SK-N-SH treated with all-trans-retinoic acid at 6 μM for 48 hours (cell line): Measurements from ENCODE around the gene YARS2.
"Not testable (repeated sequence)": the region's sequence is repeated elsewhere in the genome, so short reads cannot be mapped to it uniquely, and the experiment has no call there.

Experiments used
- ATAC-seq: fragments of 200-7000 bp; cut with Tn5 transposase; 3 replicates; pipeline ENCODE4 v1.9.1; 2020; ENCODE audit warnings: mild to moderate bottlenecking, moderate library complexity
- ARNTL ChIP-seq: fragments of 450-650 bp; formaldehyde crosslinking; IDR thresholded peaks from 2 replicates; pipeline ENCODE4 v1.5.0; 2020; ENCODE audit warnings: low read depth, mild to moderate bottlenecking, moderate library complexity, borderline replicate concordance
- BACH2 ChIP-seq: fragments of 250-450 bp; sonication (Bioruptor Pico); IDR thresholded peaks from 2 replicates; pipeline ENCODE4 v1.9.0; 2021; ENCODE audit warnings: mild to moderate bottlenecking, borderline replicate concordance
- CREB5 ChIP-seq: fragments of 250-450 bp; sonication (Bioruptor Pico); IDR thresholded peaks from 2 replicates; pipeline ENCODE4 v1.5.1; 2020; ENCODE audit warnings: low read depth, mild to moderate bottlenecking, moderate library complexity
- CSDC2 ChIP-seq: fragments of 250-450 bp; sonication (Bioruptor Pico); IDR thresholded peaks from 2 replicates; pipeline ENCODE4 v1.5.0; 2020; ENCODE audit warnings: mild to moderate bottlenecking, moderate library complexity
- CSRNP3 ChIP-seq: fragments of 250-450 bp; sonication (Bioruptor Pico); IDR thresholded peaks from 2 replicates; pipeline ENCODE4 v1.5.1; 2021; ENCODE audit warnings: mild to moderate bottlenecking, moderate library complexity
- GLIS3 ChIP-seq: fragments of 250-450 bp; sonication (Bioruptor Pico); IDR thresholded peaks from 2 replicates; pipeline ENCODE4 v1.5.0; 2020; ENCODE audit warnings: mild to moderate bottlenecking, moderate library complexity
- OSR1 ChIP-seq: fragments of 250-450 bp; sonication (Bioruptor Pico); IDR thresholded peaks from 2 replicates; pipeline ENCODE4 v1.8.0; 2022; ENCODE audit warnings: moderate library complexity, mild to moderate bottlenecking, inconsistent platforms
- PATZ1 ChIP-seq: fragments of 250-450 bp; sonication (Bioruptor Pico); IDR thresholded peaks from 2 replicates; pipeline ENCODE4 v1.8.0; 2020; ENCODE audit warnings: mild to moderate bottlenecking, moderate library complexity, borderline replicate concordance
- POU6F1 ChIP-seq: fragments of 250-450 bp; sonication (Bioruptor Pico); IDR thresholded peaks from 2 replicates; pipeline ENCODE4 v1.8.0; 2021; ENCODE audit warnings: low read depth, mild to moderate bottlenecking, moderate library complexity, borderline replicate concordance
- PPARA ChIP-seq: fragments of 250-450 bp; sonication (Bioruptor Pico); IDR thresholded peaks from 2 replicates; pipeline ENCODE4 v1.5.0; 2020; ENCODE audit warnings: mild to moderate bottlenecking, borderline replicate concordance
- RARB ChIP-seq: fragments of 250-450 bp; sonication (Bioruptor Pico); IDR thresholded peaks from 2 replicates; pipeline ENCODE4 v1.8.0; 2021; ENCODE audit warnings: mild to moderate bottlenecking, moderate library complexity
- SNAI2 ChIP-seq: fragments of 250-450 bp; sonication (Bioruptor Pico); IDR thresholded peaks from 2 replicates; pipeline ENCODE4 v1.5.0; 2020; ENCODE audit warnings: mild to moderate bottlenecking, moderate library complexity
- TCF4 ChIP-seq: fragments of 250-450 bp; sonication (Bioruptor Pico); IDR thresholded peaks from 2 replicates; pipeline ENCODE4 v1.8.0; 2021; ENCODE audit warnings: mild to moderate bottlenecking, moderate library complexity, borderline replicate concordance
- TOX ChIP-seq: fragments of 250-450 bp; sonication (Bioruptor Pico); IDR thresholded peaks from 2 replicates; pipeline ENCODE4 v1.8.0; 2021; ENCODE audit warnings: mild to moderate bottlenecking, moderate library complexity, borderline replicate concordance
- TSHZ2 ChIP-seq: fragments of 250-450 bp; sonication (Bioruptor Pico); IDR thresholded peaks from 2 replicates; pipeline ENCODE4 v1.5.0; 2020; ENCODE audit warnings: mild to moderate bottlenecking, moderate library complexity
- ZC3H10 ChIP-seq: fragments of 250-450 bp; sonication (Bioruptor Pico); IDR thresholded peaks from 2 replicates; pipeline ENCODE4 v1.5.1; 2021; ENCODE audit warnings: mild to moderate bottlenecking, moderate library complexity
- ZFP30 ChIP-seq: fragments of 450-650 bp; formaldehyde crosslinking; IDR thresholded peaks from 2 replicates; pipeline ENCODE4 v1.5.0; 2022; ENCODE audit warnings: mild to moderate bottlenecking, moderate library complexity
- ZNF565 ChIP-seq: fragments of 450-650 bp; formaldehyde crosslinking; conservative IDR thresholded peaks from 2 replicates; pipeline ENCODE4 v1.5.0; 2020; ENCODE audit warnings: low read depth, mild to moderate bottlenecking, moderate library complexity
- ZNF70 ChIP-seq: fragments of 450-650 bp; formaldehyde crosslinking; IDR thresholded peaks from 2 replicates; pipeline ENCODE4 v1.5.0; 2020; ENCODE audit warnings: mild to moderate bottlenecking, moderate library complexity
- ZNF8 ChIP-seq: fragments of 450-650 bp; formaldehyde crosslinking; IDR thresholded peaks from 2 replicates; pipeline ENCODE4 v1.5.0; 2020; ENCODE audit warnings: mild to moderate bottlenecking, moderate library complexity

The YARS2 gene

GRCh38 chr12:32726286-32726685 is 29.4 kb downstream of the YARS2 start:
- no peak for TF ChIP-seq ZNF70 (CRISPR knock-in tag)
- TF ChIP-seq ZNF8 (CRISPR knock-in tag): no peak
- TF ChIP-seq TCF4 (CRISPR knock-in tag): no peak
- TF ChIP-seq ZFP30 (CRISPR knock-in tag): no peak
- ATAC-seq: no peak

- ATAC-seq: not testable (repeated sequence)
These were observed 30.4 kb downstream of the YARS2 start for GRCh38 chr12:32725308-32725707.

- ATAC-seq: no peak
- no peak for TF ChIP-seq TSHZ2 (CRISPR knock-in tag)
- no peak for TF ChIP-seq BACH2 (CRISPR knock-in tag)
- TF ChIP-seq POU6F1 (CRISPR knock-in tag): no peak
These were observed 36.8 kb downstream of the YARS2 start for GRCh38 chr12:32718926-32719325.

- no peak for ATAC-seq
- TF ChIP-seq BACH2 (CRISPR knock-in tag) (no peak), CSRNP3 (no peak), PATZ1 (CRISPR knock-in tag) (no peak), CSDC2 (no peak), ZC3H10 (CRISPR knock-in tag) (no peak), SNAI2 (CRISPR knock-in tag) (no peak), POU6F1 (CRISPR knock-in tag) (no peak), OSR1 (no peak), GLIS3 (CRISPR knock-in tag) (no peak), ZNF70 (CRISPR knock-in tag) (no peak), TSHZ2 (CRISPR knock-in tag) (no peak), ZFP30 (CRISPR knock-in tag) (no peak), PPARA (CRISPR knock-in tag) (no peak), ARNTL (CRISPR knock-in tag) (no peak), RARB (no peak), TCF4 (CRISPR knock-in tag) (no peak), CREB5 (CRISPR knock-in tag) (no peak), TOX (no peak), ZNF565 (CRISPR knock-in tag) (no peak)
These were observed 40.9 kb downstream of the YARS2 start for GRCh38 chr12:32714772-32715171.
